COLO668 (cell line): Measurements from ENCODE around the gene CYP39A1.

Experiments
- DNase-seq: peaks from one replicate; lab custom pipeline; 2025; ENCODE audit not compliant: unreplicated experiment; lab: John Stamatoyannopoulos, UW

CYP39A1 gene

DNA sequence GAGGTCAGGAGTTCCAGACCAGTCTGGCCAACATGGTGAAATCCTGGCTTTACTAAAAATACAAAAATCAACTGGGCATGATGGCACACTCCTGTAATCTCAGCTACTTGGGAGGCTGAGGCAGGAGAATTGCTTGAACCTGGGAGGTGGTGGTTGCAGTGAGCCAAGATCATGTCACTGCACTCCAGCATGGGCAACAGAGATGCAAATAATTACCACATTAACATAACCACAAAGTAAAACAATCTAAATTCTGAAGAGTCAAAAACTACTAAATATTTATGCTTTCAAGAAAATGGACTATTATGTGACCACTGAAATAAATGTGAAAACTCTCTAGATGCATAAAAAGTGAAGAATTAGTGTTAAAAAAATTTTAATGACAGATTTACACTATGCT, 59.9 kb downstream of the CYP39A1 start:
- no peak for DNase-seq

DNA sequence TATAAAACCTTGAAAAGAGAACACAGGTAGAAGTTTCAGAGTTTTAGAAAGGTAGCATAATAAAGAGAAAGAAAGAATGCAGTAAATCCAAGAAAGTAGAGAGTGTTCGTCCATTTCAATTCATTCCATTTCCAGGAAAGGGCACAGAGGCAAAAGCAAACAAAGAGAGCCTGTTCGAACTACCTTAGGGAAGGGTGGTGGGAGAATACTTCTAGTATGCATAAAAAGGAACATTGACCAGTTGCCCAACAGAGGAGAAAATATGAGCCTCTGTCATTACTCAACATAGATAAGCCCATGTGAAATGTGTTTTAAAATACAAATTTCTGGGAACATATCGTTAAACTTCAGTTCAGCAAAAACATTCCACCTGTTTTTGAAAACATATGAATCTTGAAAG, 60.6 kb downstream of the CYP39A1 start:
- DNase-seq, result no peak

DNA sequence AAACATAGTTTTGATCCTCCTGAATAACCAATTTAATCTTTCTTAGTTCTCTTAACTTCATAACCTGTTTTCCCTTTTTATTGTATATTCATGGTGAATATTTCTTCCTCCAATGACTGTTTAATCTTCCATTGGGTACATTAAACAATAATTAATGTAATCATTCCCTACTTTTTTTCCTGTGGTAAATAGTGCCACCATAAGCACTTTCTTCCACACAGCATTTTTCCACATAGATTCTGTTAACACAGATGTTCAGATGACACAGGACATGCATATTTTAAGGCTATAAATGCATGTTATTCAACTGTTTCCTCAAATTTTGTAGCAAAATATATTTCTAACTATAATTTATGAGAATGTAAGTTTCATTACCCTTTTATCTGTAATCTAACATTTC, 61.9 kb downstream of the CYP39A1 start:
- no peak for DNase-seq

- no peak for DNase-seq
Observed at GRCh38 chr6:46586906-46587305, 65.7 kb downstream of the CYP39A1 start.

DNA sequence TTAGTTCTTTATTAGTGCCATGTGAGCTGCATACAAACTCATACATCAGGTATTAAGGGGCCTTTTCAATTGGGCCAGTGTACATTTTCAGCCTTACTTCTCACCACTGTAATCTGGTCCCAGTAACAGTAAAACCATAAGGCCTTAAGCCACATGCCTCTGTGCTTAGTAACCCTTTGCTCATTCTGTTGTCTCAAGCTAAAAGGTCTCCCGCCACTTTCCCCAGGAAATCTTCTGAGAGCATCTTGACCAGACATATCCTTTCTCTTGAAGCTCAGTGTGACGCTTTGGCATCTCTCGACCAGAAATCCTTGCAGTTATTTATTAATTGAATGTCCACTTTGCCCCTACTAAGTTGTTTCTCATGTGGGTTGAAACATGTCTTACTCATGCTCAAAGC, 68.0 kb downstream of the CYP39A1 start:
- DNase-seq, result no peak

- DNase-seq, result no peak
Observed at GRCh38 chr6:46583721-46584120, 68.9 kb downstream of the CYP39A1 start.

GRCh38 chr6:46583081-46583480, 69.5 kb downstream of the CYP39A1 start:
- no peak for DNase-seq

DNA sequence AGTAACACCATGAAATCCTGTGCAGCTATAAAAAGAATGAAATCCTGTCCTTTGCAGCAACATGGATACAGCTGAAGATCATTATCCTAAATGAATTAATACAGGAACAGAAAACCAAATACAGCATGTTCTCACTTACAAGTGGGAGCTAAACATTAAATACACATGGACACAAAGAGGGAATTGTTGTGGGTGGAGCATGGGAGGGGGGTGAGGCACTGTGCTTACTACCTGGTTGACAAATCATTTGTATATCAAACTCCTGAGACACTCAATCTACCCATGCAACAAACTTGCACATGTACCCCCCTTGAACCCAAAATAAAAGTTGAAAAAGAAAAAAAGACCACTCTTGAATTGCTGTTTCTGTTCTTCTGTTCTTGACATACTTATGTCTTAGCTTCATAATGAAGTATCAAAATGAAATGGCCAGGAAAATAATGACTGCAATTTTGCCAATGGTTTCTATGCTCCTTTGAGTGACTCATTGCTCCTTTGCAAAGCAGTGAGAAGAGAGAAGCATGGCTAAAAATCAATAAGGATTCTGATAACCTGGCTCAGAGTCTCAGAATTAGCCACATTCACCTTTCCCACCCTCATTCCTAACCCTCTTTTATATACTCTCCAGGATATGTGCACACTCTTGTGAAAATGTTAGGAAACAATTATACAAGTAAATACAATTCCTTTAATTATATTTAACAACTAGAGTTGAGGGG, 71.0 kb downstream of the CYP39A1 start:
- DNase-seq, result no peak

DNA sequence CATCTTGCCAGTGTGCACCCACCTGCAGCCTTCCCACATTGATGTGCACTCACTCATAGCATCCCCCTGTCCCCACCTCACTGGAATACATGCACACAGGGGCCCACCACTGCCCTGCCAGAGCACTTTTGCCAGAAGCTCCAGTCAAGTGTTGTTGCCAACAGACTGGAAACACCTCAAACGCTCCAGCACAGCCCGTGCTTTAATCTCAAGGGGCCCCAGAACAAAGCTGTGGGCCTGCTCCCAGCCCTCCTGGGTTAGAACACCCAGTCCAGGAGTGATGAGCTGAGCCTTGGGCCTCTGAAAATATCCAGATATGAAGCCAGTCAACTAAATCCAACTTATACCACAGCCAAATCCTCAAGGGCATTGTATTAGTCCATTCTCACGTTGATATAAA, 77.1 kb downstream of the CYP39A1 start:
- no peak for DNase-seq

DNA sequence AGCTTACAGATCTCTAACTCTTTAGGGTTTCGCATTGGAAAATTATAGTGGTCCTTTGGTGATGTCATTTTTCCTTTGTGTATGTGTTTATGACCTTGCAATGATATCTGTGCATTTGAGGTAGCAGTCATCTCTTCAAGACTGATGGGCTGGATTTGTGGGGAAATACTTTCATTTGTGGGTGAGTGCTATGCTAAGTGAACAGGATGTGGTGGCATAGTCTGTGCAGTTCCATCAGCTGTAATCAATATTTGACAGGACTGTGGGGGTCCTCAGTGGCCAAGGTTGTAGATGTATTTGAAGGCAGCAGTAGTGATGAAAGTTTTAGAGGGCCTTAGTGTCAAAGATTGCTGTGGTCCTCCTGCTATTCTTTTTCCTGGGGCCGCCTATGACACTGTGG, 79.5 kb downstream of the CYP39A1 start:
- no peak for DNase-seq

- DNase-seq, result no peak
Observed at GRCh38 chr6:46565531-46565930, 87.1 kb downstream of the CYP39A1 start.

DNA sequence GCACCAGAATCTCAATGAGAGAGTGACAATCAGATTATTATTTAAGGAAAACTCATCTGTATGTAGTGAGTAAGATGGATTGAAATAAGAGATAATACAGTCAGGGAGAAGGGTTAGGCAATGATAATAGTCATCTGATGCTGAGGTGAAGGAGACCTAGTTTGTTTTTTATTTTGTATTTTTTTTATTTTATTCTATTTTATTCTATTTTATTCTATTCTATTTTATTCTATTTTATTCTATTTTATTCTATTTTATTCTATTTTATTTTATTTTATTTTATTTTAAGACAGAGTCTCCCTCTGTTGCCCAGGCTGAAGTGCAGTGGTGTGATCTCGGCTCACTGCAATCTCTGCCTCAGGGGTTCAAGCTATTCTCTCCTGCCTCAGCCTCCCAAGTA, 88.7 kb downstream of the CYP39A1 start:
- DNase-seq, result no peak

DNA sequence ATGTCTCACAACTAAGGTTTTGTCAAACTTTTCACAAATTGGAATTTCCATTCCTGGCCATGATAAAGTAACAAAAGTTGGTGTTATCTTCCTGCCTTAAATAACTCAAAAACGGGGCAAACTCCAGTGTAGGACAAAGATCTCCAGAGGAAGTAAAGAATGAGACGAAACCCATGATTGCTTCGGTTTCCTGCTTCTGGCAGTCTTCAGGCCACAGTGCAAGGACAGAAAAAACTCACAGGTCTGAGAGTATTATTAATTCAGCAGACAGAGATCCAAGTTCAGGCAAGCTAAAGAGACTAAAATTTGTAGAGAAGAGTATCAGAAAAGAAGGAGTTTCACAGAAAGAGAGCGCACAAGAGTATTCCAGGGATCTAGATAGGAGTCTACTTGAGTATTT, 96.6 kb downstream of the CYP39A1 start:
- no peak for DNase-seq

- no peak for DNase-seq
Observed at GRCh38 chr6:46555129-46555528, 97.5 kb downstream of the CYP39A1 start.

DNA sequence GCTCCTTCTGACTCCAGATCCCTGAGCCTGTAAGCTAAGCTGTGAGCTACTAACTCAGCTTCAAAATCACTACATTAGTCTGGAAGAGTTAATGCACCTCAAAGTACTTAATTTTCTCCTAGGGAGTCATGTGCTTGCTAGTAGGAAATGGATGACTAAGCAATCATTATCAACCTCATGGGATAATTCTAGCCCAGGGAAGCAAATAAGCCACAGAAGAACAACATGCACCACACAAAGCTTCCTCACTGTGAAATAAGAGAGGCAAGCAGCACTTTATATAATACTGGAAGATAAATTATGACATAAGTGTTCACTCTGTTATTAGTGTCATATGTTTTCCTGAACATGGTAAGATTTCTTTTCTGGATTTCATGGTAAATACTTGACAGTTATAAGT, 103.5 kb downstream of the CYP39A1 start:
- DNase-seq, result no peak

DNA sequence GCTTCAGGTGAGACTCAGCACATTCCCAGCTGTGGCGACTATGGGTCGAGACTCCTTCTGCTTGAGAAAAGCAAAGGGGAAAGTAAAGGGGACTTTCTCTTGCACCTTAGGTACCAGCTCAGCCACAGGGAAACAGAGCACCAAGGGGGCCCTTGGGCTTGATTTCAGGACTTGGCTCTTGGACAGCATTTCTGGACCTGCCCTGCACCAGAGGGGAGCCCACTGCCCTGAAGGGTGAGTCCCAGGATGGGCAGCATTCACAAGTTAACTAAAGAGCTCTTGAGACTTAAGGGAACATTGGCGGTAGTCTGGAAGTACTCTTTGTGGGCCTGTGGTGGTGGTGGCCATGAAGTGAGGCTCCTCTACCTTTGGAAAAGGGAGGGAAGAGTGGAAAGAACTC, 111.1 kb downstream of the CYP39A1 start:
- no peak for DNase-seq

DNA sequence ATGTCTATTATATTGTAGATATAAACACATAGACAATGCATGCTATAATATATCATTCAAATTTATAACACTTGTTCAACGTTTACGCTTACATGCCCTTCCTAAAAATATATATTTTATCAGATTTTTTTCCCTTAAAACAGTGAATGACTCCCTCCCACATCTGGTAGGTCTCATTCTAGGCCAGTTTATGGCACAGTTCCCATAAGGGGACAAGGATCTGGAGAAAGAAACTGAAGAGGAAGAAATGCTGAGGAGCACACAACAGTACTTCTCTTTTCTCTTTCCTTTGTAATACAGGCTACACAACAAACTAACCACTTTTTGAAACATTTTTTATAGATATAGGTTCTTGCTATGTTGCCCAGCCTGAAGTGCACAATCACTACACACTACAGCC, 112.8 kb downstream of the CYP39A1 start:
- no peak for DNase-seq

DNA sequence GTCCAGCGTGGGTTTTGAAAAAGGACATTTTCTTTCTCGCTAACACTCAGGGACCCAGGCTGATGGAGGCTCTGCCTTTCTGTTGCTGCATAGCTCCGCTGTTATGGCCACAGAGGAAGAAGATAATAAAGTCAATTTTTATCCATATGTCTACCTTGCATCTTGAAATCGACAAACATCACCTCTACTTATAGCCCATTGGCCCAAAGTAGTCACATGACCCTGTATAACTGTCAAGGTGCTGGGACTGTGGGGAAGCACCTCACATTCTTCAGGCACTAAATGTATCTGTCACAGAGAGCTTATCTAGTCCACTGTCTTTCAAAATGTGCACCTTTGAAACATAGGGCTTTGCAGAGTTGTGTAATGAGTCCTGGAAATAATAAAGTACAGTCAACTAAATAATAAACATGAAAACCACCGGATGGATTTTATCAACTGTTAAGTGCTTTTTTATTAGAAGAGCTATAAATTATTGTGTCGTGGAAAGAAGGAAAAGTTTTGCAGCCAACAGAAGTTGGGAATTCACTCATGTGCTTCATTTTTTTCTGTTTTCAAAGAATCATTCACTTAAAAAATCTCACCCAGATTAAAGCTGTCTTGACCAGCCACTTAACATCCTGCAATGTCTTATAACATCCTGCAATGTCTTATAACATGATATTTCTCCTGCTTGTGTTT, 113.7 kb downstream of the CYP39A1 start:
- no peak for DNase-seq

- DNase-seq, result no peak
Observed at GRCh38 chr6:46530896-46531295, 121.7 kb downstream of the CYP39A1 start.

GRCh38 chr6:46528961-46529750, 123.5 kb downstream of the CYP39A1 start:
- no peak for DNase-seq

DNA sequence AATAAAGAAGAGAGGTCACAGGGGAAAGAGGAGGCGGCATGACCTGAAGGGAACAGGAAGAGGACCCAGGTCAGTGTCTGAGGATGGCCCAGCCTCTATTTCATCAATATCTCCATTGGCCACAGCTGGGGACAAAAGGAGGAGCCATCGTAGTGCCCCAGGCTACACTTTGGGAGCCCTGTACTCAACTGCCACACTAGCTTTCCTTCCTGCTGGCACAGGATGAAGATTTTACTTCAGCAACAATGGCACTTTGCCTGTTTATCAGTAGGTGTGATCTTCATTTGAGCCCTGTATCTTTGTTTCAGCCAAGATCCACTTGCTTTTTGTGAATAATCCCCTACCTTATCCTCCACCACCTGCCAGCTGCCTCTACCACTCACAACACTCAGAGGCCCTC, 126.0 kb downstream of the CYP39A1 start:
- no peak for DNase-seq

- no peak for DNase-seq
Observed at GRCh38 chr6:46525583-46525982, 127.0 kb downstream of the CYP39A1 start.
